A549 (cell line): ENCODE measurements around the gene CMKLR1.

ENCODE experiments used
- CBX8 ChIP-seq: fragments of 200-600 bp; sonication (generic); IDR thresholded peaks from 2 replicates; pipeline ENCODE4 v1.6.1; 2016
- CTCF ChIP-seq: fragments of >200 bp; sonication (Bioruptor Twin); formaldehyde crosslinking; IDR thresholded peaks from 3 replicates; pipeline ENCODE4 v1.5.1; 2016
- EHMT2 ChIP-seq: fragments of 200-600 bp; sonication (generic); IDR thresholded peaks from 2 replicates; pipeline ENCODE4 v1.6.1; 2016; ENCODE audit warnings: antibody characterized with exemption, low read depth, mild to moderate bottlenecking, moderate library complexity
- EP300 ChIP-seq, 2 experiments: fragments of >200 bp; sonication (Bioruptor Twin); formaldehyde crosslinking; IDR thresholded peaks; 2 replicates in 1 of 2; 3 replicates in 1 of 2; pipeline ENCODE4 v1.6.1; 2016 to 2017
- ESRRA ChIP-seq: fragments of 150-350 bp; IDR thresholded peaks from 2 replicates; pipeline ENCODE4 v1.6.1; 2014; ENCODE audit warnings: mild to moderate bottlenecking, low read length, borderline replicate concordance
- HDAC2 ChIP-seq: fragments of 200-600 bp; sonication (generic); IDR thresholded peaks from 2 replicates; pipeline ENCODE4 v1.6.1; 2016
- HMGXB4 ChIP-seq: fragments of 250-450 bp; sonication (Bioruptor Pico); IDR thresholded peaks from 2 replicates; pipeline ENCODE4 v1.5.0; 2021; ENCODE audit warnings: mild to moderate bottlenecking, moderate library complexity, borderline replicate concordance
- HOXA7 ChIP-seq: fragments of 250-450 bp; sonication (Bioruptor Pico); IDR thresholded peaks from 2 replicates; pipeline ENCODE4 v1.5.0; 2020; ENCODE audit warnings: mild to moderate bottlenecking, moderate library complexity
- MYC ChIP-seq: IDR thresholded peaks from 2 replicates; pipeline ENCODE4 v1.6.1; 2012; ENCODE audit warnings: mild to moderate bottlenecking, inconsistent platforms, low read length, improper control_type of control experiment, borderline replicate concordance
- POLR2A ChIP-seq: IDR thresholded peaks from 2 replicates; pipeline ENCODE4 v1.6.1; 2012; ENCODE audit warnings: mild to moderate bottlenecking, low read length
- RFX5 ChIP-seq: fragments of 450-650 bp; IDR thresholded peaks from 2 replicates; pipeline ENCODE4 v1.7.1; 2014; ENCODE audit warnings: antibody characterized with exemption, mild to moderate bottlenecking, moderate library complexity
- SREBF2 ChIP-seq: fragments of 450-650 bp; IDR thresholded peaks from 2 replicates; pipeline ENCODE4 v1.6.1; 2014; ENCODE audit warnings: mild to moderate bottlenecking, moderate library complexity
- TF ChIP-seq, protein P1 (sequence below): IDR thresholded peaks from 2 replicates; pipeline ENCODE4 v1.6.1; 2012

DNA sequence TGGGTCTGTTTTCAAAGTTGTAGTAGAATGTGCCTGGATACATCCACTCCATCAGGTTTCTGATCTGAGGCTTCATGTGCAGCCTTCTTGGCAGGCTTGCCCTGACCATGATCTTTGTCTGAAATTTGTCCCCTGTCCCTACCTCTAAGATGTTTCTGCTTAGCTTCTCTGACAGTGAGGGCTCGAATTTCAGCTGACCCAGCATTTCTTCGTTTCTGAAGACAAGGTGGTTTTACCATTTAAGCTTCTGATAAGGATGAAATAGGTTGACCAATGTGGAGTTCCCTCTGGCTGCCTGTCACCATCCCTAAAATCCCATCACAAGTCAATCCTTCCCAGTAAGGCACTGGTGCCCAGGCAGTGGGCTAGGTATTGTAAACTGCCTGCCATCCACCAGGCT is 57.0 kb downstream of the CMKLR1 start:
- TF ChIP-seq, protein P1, sequence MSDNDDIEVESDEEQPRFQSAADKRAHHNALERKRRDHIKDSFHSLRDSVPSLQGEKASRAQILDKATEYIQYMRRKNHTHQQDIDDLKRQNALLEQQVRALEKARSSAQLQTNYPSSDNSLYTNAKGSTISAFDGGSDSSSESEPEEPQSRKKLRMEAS: no peak
- TF ChIP-seq HMGXB4 (CRISPR knock-in tag) (no peak), CTCF (no peak), HOXA7 (CRISPR knock-in tag) (no peak), RFX5 (no peak), POLR2A (no peak), EHMT2 (no peak), HDAC2 (no peak), MYC (no peak), ESRRA (no peak), EP300 (IDR thresholded peaks at IDR 0.05) (no peak), CBX8 (no peak), SREBF2 (no peak)
